LHCN-M2 (cell line): ENCODE measurements around the gene CAPZA1. TPM values are rescaled to one million over a fixed set of nuclear protein-coding genes. Genes with fewer than 3 reads are reported as not detected.
A peak's percentile ranks its signal among the peaks of the same experiment; 100 is the strongest.
"Not testable (repeated sequence)": the region's sequence is repeated elsewhere in the genome, so short reads cannot be mapped to it uniquely, and the experiment has no call there.

Experiments
- DNase-seq: peaks from one replicate; pipeline ENCODE4 v3.0.0-alpha.2; 2012; ENCODE audit warnings: low read depth
- total RNA-seq: library from RNA; depleted of rRNA; stranded (reverse); fragments of >200 nt; gene quantifications from 2 replicates; pipeline ENCODE4 v1.2.3, GENCODE V29; 2014

Gene CAPZA1
- total RNA-seq, 1 experiment from 2014 or later = 346 TPM

DNA sequence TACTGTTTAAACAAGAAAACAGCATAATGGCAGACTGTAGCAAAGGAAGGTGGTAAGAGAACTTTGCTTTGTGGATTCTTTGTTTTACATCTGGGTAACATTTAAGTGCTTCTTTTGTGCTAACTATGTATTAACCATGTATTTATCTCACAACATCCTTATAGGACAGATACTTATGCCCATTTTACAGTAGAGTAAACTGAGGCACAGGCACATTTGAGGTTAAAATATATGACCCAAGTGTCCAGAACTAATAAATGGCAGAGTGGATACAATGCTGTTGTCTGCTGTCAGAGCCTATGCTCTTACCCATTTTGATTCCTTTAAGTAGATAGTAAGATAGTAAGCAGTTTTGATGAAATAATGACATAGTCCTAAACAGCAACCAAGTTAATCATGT lies 7.3 kb downstream of the CAPZA1 start:
- no peak for DNase-seq

DNA sequence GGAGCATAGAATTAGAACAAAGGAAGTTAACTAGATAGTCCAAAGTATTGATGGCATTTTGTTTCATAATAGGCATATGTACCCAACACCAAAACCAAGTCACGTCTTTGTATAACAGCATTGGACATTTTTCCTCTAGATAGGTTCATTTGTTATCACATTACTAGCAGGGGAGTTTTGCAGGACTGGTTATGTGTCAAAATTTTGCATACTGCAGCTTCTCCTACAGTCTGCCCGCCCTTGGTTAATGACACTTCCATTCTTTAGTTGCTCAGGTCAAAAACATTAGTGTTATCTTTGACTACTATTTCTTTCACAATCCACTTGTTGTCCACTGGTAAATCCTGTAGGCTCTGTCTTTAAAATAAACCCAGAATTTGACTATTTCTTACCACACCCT lies 8.9 kb downstream of the CAPZA1 start:
- DNase-seq = no peak

DNA sequence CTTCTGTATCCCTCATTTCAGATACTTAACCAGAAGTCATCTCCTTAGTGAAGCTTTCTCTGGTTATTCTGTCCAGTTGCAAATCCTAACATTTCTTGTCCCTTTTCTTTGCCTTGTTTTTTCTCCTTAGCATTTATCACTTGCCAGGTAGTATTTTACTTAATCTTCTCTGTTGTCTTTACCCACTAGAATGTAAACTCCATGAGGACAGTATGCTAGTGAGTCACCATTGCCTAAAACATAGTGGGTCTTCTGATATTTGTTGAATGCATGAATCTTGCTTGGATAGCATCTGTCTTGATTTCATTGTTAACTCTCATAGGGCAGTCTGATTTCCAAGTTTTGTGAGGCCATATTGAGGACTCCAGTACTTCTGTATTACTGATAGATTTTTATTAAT lies 9.6 kb downstream of the CAPZA1 start:
- no peak for DNase-seq

DNA sequence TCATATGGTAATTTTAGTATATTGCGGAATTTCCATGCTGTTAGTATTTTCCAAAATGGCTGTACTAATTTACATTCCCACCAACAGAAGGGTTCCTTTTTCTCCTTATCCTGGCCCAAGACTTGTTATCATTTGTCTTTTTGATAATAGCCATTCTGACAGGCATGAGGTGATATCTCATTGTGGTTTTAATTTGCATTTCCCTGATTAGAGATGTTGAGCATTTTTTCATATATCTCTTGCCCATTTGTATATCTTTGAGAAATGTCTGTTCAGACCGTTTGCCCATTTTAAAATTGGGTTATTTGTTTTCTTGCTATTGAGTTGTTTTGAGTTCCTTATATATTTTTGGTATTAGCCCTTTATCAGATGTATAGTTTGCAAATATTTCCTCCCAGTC lies 14.0 kb downstream of the CAPZA1 start:
- DNase-seq = no peak

DNA sequence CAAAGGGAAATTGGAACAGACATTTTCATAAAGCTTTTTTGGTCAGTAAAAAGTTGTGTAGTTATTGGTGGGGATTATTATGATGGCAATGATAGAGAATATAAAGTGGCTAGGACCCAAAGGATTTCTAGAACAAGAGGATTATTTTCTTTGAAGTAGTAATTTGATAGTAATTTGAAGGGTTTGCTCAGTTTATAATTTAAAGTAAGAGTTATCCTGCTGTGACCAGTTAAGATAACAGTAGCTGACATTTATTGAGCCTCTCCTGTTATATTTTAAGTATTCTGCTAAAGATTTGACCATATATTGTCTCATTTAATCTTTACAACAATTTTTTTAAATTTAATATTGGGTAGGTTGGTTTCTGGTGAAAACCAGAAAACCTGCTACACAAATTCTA lies 14.7 kb downstream of the CAPZA1 start:
- no peak for DNase-seq

DNA sequence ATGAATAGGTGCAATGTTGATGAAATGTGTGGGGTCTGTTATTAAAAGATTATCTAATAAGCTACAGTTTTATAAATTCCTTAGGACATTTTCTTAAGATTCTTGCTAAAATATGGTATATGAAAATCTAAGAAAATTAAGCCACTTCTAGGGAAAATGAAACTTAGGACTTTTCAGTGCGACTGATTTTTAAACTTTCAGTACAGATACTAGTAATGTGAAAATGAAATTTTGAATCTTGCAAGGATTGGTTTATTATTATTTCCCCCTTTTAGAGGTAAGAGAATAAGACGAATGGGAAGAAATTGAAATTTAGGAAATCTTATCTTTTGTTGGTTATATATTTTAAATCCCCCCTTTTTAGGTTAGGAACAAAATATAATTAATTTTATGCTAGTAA lies 16.4 kb downstream of the CAPZA1 start:
- no peak for DNase-seq

DNA sequence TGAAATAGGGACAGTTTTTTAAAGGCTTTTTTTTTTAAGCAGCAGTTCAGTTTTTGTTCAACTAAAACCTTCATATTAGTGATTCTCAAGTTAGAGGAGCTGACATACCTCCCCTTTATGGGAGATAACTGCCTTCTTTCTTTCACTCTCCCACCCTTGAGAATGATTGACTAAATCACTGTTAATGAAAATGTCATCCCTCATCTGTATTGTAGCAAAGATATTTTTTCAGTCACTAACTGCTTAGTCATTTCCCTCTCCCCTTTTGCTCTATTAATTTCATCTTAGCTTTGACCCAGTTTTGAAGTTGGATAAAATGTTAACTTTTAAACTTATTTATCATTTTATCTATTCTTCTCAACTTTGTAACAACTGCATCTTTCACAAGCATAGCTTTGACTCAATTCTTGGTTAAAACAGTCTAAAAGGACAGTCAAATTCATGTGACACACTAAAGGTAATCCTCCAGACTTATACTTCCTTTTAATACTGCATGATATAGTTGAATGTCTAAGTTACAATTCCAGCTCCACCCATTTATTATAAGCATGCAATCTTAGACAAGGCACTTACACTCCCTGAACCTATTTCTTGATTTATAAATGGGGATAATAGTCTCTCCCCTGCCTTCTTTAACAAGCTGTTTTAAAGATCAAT lies 17.1 kb downstream of the CAPZA1 start:
- DNase-seq = no peak

DNA sequence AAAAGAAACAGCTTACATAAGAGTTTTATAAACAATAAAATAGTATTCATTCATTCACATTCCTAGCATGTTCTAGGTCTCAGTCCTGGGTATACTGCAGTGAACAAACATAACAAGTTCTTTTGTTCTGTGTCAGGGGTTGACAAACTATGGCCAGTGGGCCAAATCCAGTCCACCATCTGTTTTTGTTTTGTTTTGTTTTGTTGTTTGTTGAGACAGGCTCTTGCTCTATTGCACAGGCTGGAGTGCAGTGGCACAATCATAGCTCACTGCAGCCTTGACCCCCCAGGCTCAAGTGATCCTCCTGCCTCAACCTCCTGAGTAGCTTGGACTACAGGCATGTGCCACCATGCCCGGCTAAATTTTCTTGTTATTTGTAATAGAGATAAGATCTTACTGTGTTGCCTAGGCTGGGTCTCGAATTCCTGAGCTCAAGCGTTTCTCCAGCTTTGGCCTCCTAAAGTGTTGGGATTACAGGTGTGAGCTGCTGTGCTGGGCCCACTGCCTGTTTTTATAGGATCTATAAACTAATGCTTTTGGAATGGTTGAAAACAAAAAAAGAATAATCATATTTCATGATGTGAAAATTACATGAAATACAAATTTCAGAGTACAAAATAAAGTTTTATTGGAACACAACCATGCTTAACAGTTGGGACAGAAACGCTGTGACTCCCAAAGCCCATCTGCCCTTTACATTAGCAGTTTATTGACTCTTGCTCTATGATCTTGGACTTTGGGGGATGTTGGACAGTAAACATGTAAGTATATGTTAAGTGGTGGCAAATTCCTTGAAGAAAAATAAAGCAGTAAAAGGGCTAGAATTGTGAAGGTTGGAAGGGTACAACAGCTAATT lies 17.9 kb downstream of the CAPZA1 start:
- peak; percentile 21 for DNase-seq

DNA sequence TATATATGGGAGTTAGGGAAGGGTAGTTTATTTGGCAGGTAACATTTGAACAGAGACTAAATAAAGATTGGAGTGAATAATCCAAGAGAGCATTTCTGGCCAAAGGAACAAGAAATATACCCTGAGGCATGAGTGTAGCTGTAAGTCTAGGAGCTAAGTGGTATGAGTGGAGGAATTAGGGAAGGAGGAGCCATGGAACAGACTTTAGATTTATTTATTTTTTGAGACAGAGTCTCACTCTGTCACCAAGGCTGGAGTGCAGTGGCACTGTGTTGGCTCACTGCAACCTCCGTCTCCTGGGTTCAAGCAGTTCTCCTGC lies 18.4 kb downstream of the CAPZA1 start:
- DNase-seq = no peak

DNA sequence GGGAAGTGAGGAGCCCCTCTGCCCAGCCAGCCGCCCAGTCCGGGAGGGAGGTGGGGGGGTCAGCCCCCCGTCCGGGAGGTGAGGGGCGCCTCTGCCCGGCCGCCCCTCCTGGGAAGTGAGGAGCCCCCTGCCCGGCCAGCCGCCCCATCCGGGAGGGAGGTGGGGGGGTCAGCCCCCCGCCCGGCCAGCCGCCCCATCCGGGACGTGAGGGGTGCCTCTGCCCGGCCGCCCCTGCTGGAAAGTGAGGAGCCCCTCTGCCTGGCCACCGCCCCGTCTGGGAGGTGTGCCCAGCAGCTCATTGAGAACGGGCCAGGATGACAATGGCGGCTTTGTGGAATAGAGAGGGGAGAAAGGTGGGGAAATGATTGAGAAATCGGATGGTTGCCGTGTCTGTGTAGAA lies 20.8 kb downstream of the CAPZA1 start:
- not testable (repeated sequence) for DNase-seq

DNA sequence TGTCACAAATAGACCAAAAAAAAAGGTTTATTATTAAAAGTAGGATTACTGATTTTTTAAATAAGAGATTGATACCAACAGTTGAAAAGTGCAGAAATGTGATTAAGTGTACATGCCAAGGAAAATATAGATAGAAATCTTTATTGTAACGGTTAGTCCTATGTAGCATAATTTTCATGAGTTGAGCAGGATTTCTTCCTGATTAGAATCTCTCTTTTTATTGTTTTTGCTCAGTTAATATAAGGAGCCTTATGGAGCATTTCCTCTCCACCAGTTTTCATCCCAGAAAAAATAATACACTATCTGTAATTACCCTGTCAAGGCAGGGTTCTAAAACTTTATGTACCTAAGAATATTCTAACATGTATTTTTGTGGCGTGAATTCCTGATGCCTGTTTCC lies 23.4 kb downstream of the CAPZA1 start:
- DNase-seq = no peak

DNA sequence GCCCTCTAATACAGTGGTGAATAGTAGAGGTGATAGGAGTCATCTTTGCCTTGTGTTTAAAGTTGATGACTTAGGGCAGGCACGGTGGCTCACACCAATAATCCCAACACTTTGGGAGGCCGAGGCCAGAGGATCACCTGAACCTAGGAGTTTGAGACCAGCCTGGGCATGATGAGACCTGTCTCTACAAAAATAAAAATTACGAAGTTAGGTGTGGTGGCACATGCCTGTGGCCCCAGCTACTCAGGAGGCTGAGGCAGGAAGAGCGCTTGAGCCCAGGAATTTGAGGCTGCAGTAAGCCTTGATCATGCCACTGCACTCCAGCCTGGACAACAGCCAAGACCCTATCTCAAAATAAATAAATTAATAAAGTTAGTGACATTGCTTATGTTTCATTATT lies 26.6 kb downstream of the CAPZA1 start:
- DNase-seq = no peak

DNA sequence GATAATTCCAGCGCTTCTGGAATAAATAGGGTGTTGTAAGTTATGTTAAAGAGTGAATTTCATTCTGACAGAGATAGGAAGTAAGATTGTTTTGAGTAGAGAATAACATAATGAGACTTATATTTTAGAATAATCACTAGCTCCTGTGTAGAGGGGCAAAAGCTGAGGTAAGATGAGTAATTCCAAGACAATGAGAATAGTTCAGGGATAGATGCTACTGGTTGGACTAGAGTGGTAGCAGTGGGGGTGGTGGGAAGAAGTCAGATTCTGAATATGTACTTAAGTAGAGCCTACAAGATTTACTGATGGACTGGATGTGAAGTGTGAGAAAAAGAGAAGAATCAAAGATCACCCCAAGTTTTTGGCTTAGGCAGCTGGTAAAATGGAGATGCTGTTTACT lies 31.6 kb downstream of the CAPZA1 start:
- no peak for DNase-seq

DNA sequence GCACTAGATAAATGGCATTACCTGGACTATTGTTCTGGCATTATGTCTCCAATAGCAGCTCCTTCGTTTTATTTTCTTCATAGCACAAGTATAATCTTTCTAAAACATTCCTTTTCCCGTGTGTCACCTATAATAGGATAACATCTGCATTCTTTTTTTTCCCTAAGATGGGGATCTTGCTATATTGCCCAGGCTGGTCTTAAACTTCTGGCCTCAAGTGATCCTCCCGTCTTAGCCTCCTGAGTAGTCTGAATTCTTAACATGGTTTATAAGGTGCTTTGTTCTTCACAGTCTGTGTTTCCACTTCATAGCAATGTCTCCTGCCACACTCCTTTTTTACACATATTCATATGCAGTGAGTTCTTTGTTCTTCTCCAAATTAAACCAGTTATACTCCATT lies 46.2 kb downstream of the CAPZA1 start:
- no peak for DNase-seq

DNA sequence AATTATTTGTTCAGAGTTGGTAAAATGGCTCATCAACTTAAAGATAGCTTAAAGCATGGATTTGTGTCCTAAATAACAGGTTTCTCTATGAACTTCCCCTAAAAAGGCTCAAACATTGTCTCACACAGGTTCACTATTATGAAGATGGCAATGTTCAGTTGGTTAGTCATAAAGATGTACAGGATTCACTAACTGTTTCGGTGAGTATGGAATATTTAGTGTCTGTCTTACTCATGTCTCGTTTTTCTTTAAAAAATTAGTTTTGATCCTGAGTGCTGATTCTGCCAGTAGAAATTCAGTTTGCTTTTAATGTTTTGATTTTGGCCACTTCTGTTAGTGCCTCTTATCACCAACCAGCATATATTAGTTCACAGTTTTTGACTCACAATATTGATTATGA lies 47.3 kb downstream of the CAPZA1 start:
- no peak for DNase-seq

DNA sequence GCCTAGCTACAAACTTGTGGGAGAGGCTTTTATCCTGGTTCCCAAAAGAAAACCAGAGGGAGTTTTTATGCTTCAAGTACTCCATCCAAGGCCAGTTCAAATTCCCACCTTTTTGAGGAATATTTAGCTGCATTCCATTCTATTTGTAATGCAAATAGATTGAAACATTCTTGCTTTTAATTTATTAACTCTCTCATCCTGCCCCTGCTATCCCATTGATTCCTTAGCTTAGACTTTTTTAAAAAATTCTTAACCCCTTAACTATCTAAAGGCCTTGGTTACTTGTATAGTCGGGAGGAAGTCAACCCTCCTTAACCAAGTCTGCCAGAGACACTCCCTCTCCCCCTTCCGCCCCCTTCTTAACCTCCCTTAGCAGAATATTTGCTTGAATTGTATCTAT lies 52.4 kb downstream of the CAPZA1 start:
- DNase-seq = no peak

DNA sequence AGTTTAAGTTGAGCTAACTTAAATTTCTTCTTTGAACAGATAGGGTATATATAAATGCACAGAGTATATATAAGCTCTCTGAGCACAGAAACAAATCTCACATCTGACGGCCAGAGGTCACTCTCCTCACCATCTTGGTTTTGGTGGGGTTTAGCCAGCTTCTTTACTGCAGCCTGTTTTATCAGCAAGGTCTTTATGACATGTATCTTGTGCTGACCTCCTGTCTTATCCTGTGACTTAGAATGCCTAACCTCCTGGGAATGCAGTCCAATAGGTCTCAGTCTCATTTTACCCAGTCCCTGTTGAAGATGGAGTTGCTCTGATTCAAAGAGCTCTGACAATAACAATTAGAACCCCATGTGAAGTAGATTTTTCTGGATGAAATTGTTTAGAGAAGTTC lies 53.2 kb downstream of the CAPZA1 start:
- DNase-seq = no peak

DNA sequence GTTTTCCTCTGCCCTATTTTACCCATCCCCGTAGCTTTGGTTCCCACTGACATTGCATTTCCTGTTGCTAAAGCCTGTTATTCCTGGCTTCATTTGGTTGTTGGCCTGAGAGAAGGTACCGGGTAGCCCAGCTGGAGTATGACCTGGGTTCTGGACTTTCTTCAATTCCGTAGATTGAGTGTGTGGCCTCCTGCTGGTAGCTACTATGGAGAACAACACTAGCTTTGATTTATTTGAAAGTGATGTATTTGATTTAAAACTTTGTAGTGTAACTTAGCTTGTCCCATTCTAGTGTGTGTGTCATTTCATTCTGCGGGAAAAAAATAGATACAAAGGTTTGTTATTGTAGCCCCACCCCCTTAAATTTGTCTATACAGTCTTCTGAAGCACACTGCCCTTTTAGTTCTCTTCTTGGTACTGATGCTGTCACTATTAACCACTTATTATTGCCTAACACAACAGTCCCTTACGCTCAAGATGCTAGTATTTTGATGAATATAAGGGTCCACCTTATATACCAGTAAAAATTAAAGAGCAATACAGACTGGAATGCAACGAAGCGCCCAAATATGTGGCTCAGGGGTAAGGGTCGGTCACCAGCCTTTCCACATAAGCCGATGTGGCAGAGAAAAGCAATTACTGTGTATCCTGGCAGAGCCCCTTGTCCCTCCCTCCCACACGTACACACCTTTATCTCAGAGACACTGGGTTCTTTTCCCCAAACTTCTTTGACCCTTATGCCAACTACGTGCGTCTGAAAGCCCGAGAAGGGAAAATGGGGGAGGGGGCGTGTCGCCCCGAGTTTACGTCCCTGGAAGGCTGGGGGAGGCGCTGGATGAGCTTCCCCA lies 54.2 kb downstream of the CAPZA1 start:
- peak; percentile 70 for DNase-seq

DNA sequence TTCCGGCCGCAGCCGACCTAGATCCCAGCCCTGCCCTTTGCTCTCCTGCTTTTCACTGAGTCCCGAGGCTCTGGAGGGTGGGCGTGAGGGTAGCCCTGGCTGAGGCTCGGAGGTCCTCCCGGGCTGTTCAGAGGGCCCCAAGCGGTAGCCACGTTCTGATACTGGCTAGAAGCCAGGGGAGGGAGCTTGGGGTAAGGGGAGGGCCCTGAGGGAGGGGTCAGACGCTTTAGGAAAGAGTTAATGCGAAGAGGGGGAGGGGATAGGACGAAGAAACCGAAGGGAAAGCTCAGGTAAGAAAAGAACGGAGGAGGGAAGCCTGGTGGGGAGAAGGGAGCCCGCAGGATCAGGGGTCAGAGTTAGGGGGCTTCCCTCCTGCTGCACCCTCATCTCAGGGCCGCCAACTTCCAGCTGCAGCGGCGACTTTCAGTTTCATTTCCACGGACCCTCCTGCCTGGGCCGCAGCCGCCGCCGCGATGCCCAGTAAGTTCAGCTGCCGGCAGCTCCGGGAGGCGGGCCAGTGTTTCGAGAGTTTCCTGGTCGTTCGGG lies 54.9 kb downstream of the CAPZA1 start, which contains the start of gene MOV10:
Gene MOV10, plus strand, starts transcription at position 220 of the 546 bp plus-strand sequence. Its CDS starts 254 bp downstream, at position 474.
- peak; percentile 79 for DNase-seq

DNA sequence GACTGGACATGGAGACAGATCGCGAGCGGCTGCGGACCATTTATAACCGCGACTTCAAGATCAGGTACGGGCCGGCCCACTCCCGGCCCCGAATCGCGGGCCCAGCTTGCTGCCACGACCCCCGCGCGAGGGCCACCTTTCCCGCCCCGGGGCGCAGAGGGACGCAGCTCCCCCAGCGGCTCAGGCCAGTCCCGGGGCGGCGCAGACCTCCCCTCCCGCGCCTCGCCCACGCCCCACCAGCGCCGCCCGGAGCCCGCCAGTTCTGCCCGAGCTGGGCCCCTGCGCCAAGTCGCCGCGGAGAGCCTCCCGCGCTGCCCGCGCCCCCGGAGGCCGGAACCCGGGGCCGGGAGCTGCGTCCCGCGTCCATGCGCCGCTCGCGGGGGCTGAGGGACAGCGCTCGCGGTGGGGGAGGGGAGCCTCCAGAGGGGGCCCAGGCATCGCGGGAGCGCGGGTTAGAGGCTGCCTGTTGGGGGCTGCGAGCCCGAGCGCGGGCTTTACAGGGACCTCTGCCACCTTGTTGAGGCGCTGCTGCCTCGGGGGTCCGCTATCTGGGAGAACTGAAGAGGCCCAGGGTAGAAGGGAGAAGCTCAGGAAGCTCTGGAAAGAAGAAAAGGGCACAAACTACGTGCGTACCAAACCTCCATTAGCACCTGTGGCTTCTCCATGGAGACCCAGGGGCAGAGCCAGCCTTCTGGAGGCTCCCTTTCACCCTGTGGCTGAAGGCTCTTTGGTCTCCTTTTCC lies 55.5 kb downstream of the CAPZA1 start:
- no peak for DNase-seq

DNA sequence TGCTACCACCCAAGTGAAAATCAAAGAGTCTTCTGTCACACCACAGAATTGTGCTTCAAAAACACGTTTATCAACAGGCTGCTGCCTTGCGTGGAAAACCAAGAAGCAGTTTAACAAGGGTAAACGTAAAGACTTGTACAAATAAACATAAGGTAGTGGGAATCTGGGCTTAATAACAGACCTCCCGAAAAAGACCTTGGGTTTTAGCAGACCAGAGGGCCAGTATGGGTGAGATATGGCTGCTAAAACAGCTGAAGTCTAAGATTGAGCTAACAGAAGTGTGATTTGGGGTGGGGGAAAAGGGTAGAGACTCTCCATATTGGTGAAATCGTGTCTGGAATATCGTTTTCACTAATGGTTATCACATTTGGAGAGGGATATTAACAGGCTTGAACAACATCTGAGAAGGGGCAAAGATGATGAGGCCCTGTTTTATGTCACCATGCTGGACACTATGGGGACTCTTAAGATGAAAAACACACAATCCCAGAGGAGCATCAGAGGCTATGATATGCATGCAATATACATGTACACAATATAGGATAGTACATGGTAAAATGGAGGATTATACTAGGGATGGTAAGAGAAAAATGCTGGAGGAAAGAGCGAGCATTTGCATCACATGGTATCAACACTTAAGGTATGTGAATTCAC lies 56.2 kb downstream of the CAPZA1 start:
- no peak for DNase-seq
